ENCODE results near the gene PRKG1. TPM values are rescaled to one million over a fixed set of nuclear protein-coding genes. Genes with fewer than 3 reads are reported as not detected.
"Not testable (repeated sequence)": the region's sequence is repeated elsewhere in the genome, so short reads cannot be mapped to it uniquely, and the experiment has no call there.

The PRKG1 gene
- total RNA-seq, 1 experiment from 2014 or later = not detected

- no peak for DNase-seq (ENCODE audit: low read depth in 1 of 2, low spot score in 2 of 2)
- Histone ChIP-seq H3K27me3 (replicated peaks) (no peaks in the 10 kb centered on the region), H3K4me1 (replicated peaks) (no peaks in the 10 kb centered on the region), H3K27ac (no peak overlapping the region), H3K36me3 (no peaks in the 10 kb centered on the region), H3K9me3 (replicated peaks) (no peaks in the 10 kb centered on the region), H3K4me3 (no peak overlapping the region)
Measured at GRCh38 chr10:51567271-51567670, 493.0 kb downstream of the PRKG1 start.

GRCh38 chr10:51569467-51569866 lies 495.2 kb downstream of the PRKG1 start:
- Histone ChIP-seq H3K9me3 (replicated peaks) (no peaks in the 10 kb centered on the region), H3K4me1 (replicated peaks) (no peaks in the 10 kb centered on the region), H3K4me3 (no peak overlapping the region), H3K27ac (no peak overlapping the region), H3K27me3 (replicated peaks) (no peaks in the 10 kb centered on the region), H3K36me3 (no peaks in the 10 kb centered on the region)
- DNase-seq (ENCODE audit: low read depth in 1 of 2, low spot score in 2 of 2) = no peak

- H3K9me3 ChIP-seq (replicated peaks) = no peaks in the 10 kb centered on the region
- DNase-seq (ENCODE audit: low read depth in 1 of 2, low spot score in 2 of 2) = no peak
Measured at GRCh38 chr10:51574248-51575048, 500.2 kb downstream of the PRKG1 start.

GRCh38 chr10:51581196-51581595 lies 506.9 kb downstream of the PRKG1 start:
- not testable (repeated sequence) for H3K4me1 ChIP-seq (replicated peaks); DNase-seq (ENCODE audit: low read depth in 1 of 2, low spot score in 2 of 2); H3K27ac ChIP-seq; H3K9me3 ChIP-seq (replicated peaks); H3K4me3 ChIP-seq; H3K36me3 ChIP-seq; H3K27me3 ChIP-seq (replicated peaks)

More at GRCh38 chr10:51574248-51575048, 500.2 kb downstream of the PRKG1 start:
- Histone ChIP-seq H3K36me3 (no peaks in the 10 kb centered on the region), H3K4me3 (no peak overlapping the region), H3K27me3 (replicated peaks) (no peaks in the 10 kb centered on the region), H3K4me1 (replicated peaks) (no peaks in the 10 kb centered on the region), H3K27ac (no peak overlapping the region)

GRCh38 chr10:51583976-51584375 lies 509.7 kb downstream of the PRKG1 start:
- no peak overlapping the region for H3K4me3 ChIP-seq
- H3K27ac ChIP-seq = no peak overlapping the region
- H3K4me1 ChIP-seq (replicated peaks) = no peaks in the 10 kb centered on the region
- no peak for DNase-seq (ENCODE audit: low read depth in 1 of 2, low spot score in 2 of 2)
- no peaks in the 10 kb centered on the region for H3K27me3 ChIP-seq (replicated peaks)
- no peaks in the 10 kb centered on the region for H3K36me3 ChIP-seq
- H3K9me3 ChIP-seq (replicated peaks) = no peaks in the 10 kb centered on the region

GRCh38 chr10:51585742-51586141 lies 511.5 kb downstream of the PRKG1 start:
- Histone ChIP-seq H3K9me3 (replicated peaks) (no peaks in the 10 kb centered on the region), H3K27me3 (replicated peaks) (no peaks in the 10 kb centered on the region), H3K4me3 (no peak overlapping the region), H3K27ac (no peak overlapping the region), H3K36me3 (no peaks in the 10 kb centered on the region), H3K4me1 (replicated peaks) (no peaks in the 10 kb centered on the region)
- DNase-seq (ENCODE audit: low read depth in 1 of 2, low spot score in 2 of 2) = no peak

GRCh38 chr10:51588984-51589383 lies 514.7 kb downstream of the PRKG1 start:
- no peaks in the 10 kb centered on the region for H3K9me3 ChIP-seq (replicated peaks)
- no peaks in the 10 kb centered on the region for H3K36me3 ChIP-seq
- no peak overlapping the region for H3K27ac ChIP-seq
- no peaks in the 10 kb centered on the region for H3K27me3 ChIP-seq (replicated peaks)
- no peaks in the 10 kb centered on the region for H3K4me1 ChIP-seq (replicated peaks)
- no peak for DNase-seq (ENCODE audit: low read depth in 1 of 2, low spot score in 2 of 2)
- H3K4me3 ChIP-seq = no peak overlapping the region

GRCh38 chr10:51590818-51591217 lies 516.5 kb downstream of the PRKG1 start:
- no peaks in the 10 kb centered on the region for H3K4me1 ChIP-seq (replicated peaks)
- no peaks in the 10 kb centered on the region for H3K27me3 ChIP-seq (replicated peaks)
- H3K27ac ChIP-seq = no peak overlapping the region
- no peaks in the 10 kb centered on the region for H3K9me3 ChIP-seq (replicated peaks)
- H3K4me3 ChIP-seq = no peak overlapping the region
- DNase-seq (ENCODE audit: low read depth in 1 of 2, low spot score in 2 of 2) = no peak
- H3K36me3 ChIP-seq = no peaks in the 10 kb centered on the region

GRCh38 chr10:51596695-51597094 lies 522.4 kb downstream of the PRKG1 start:
- Histone ChIP-seq H3K36me3 (no peaks in the 10 kb centered on the region), H3K27me3 (replicated peaks) (no peaks in the 10 kb centered on the region), H3K4me1 (replicated peaks) (no peaks in the 10 kb centered on the region), H3K9me3 (replicated peaks) (no peaks in the 10 kb centered on the region), H3K27ac (no peak overlapping the region), H3K4me3 (no peak overlapping the region)
- no peak for DNase-seq (ENCODE audit: low read depth in 1 of 2, low spot score in 2 of 2)

GRCh38 chr10:51599647-51600046 lies 525.4 kb downstream of the PRKG1 start:
- no peaks in the 10 kb centered on the region for H3K9me3 ChIP-seq (replicated peaks)
- no peak for DNase-seq (ENCODE audit: low read depth in 1 of 2, low spot score in 2 of 2)
- H3K27ac ChIP-seq = no peak overlapping the region
- H3K36me3 ChIP-seq = no peaks in the 10 kb centered on the region
- H3K4me1 ChIP-seq (replicated peaks) = no peaks in the 10 kb centered on the region
- no peak overlapping the region for H3K4me3 ChIP-seq
- H3K27me3 ChIP-seq (replicated peaks) = no peaks in the 10 kb centered on the region

- Histone ChIP-seq H3K27me3 (replicated peaks) (no peaks in the 10 kb centered on the region), H3K36me3 (no peaks in the 10 kb centered on the region), H3K4me3 (no peak overlapping the region), H3K4me1 (replicated peaks) (no peaks in the 10 kb centered on the region), H3K9me3 (replicated peaks) (no peaks in the 10 kb centered on the region), H3K27ac (no peak overlapping the region)
- no peak for DNase-seq (ENCODE audit: low read depth in 1 of 2, low spot score in 2 of 2)
Measured at GRCh38 chr10:51602326-51602725, 528.0 kb downstream of the PRKG1 start.

- Histone ChIP-seq H3K27me3 (replicated peaks) (no peaks in the 10 kb centered on the region), H3K9me3 (replicated peaks) (no peaks in the 10 kb centered on the region), H3K36me3 (no peaks in the 10 kb centered on the region), H3K4me3 (no peak overlapping the region), H3K4me1 (replicated peaks) (no peaks in the 10 kb centered on the region), H3K27ac (no peak overlapping the region)
- DNase-seq (ENCODE audit: low read depth in 1 of 2, low spot score in 2 of 2) = no peak
Measured at GRCh38 chr10:51604579-51604978, 530.3 kb downstream of the PRKG1 start.

- Histone ChIP-seq H3K4me1 (replicated peaks) (no peaks in the 10 kb centered on the region), H3K9me3 (replicated peaks) (no peaks in the 10 kb centered on the region), H3K4me3 (no peak overlapping the region), H3K36me3 (no peaks in the 10 kb centered on the region), H3K27me3 (replicated peaks) (no peaks in the 10 kb centered on the region), H3K27ac (no peak overlapping the region)
- no peak for DNase-seq (ENCODE audit: low read depth in 1 of 2, low spot score in 2 of 2)
Measured at GRCh38 chr10:51606825-51607462, 532.7 kb downstream of the PRKG1 start.

- DNase-seq (ENCODE audit: low read depth in 1 of 2, low spot score in 2 of 2) = no peak
Measured at GRCh38 chr10:51607463-51607835, 533.2 kb downstream of the PRKG1 start.

More at GRCh38 chr10:51607463-51607835, 533.2 kb downstream of the PRKG1 start:
- no peaks in the 10 kb centered on the region for H3K27me3 ChIP-seq (replicated peaks)
- H3K9me3 ChIP-seq (replicated peaks) = no peaks in the 10 kb centered on the region
- H3K4me3 ChIP-seq = no peak overlapping the region
- H3K27ac ChIP-seq = no peak overlapping the region
- H3K36me3 ChIP-seq = no peaks in the 10 kb centered on the region
- no peaks in the 10 kb centered on the region for H3K4me1 ChIP-seq (replicated peaks)
